Right lobe of liver (tissue), 6 donors: ENCODE measurements around the gene ASAP2. TPM values are rescaled to one million over a fixed set of nuclear protein-coding genes. Genes with fewer than 3 reads are reported as not detected.

Experiments
- ATAC-seq, 4 donors: fragments of 200-7000 bp; cut with Tn5 transposase; one replicate each; pipeline ENCODE4 v1.9.1; 2020; ENCODE audit warnings: mild to moderate bottlenecking in 4 of 4, moderate library complexity in 4 of 4
- DNase-seq, 3 donors: peaks; one replicate each; pipeline ENCODE4 v3.0.0-alpha.2; 2020
- H3K27ac ChIP-seq, 3 donors: fragments of 200-600 bp; one replicate each; pipeline ENCODE4 v1.8.0; 2022
- H3K27me3 ChIP-seq, 2 donors: fragments of 200-600 bp; one replicate each; pipeline ENCODE4 v1.8.0; 2022
- H3K36me3 ChIP-seq, 4 donors: fragments of 200-600 bp; sonication (generic) in 1 of 4; one replicate each; pipeline versions ENCODE4 v1.5.1 to v1.8.0; 2017 to 2022; ENCODE audit warnings: control low read depth in 1 of 4
- H3K4me1 ChIP-seq, 4 donors: fragments of 200-600 bp; sonication (generic) in 1 of 4; one replicate each; pipeline versions ENCODE4 v1.5.1 to v1.8.0; 2017 to 2022; ENCODE audit warnings: control low read depth in 1 of 4
- H3K4me3 ChIP-seq, 3 donors: fragments of 200-600 bp; one replicate each; pipeline ENCODE4 v1.8.0; 2022
- H3K9me3 ChIP-seq, 4 donors: fragments of 200-600 bp; sonication (generic) in 1 of 4; one replicate each; pipeline versions ENCODE4 v1.5.1 to v1.8.0; 2017 to 2022; ENCODE audit warnings: control low read depth in 1 of 4
- POLR2A ChIP-seq: fragments of 450-650 bp; IDR thresholded peaks from one replicate; pipeline ENCODE4 v1.6.1; 2017; ENCODE audit warnings: antibody characterized with exemption, mild to moderate bottlenecking
- WGBS: methylation state at CpG from one replicate; pipeline ENCODE4 v1.1.6; 2018; ENCODE audit warnings: low coverage, low lambda C conversion rate; ENCODE audit not compliant: insufficient coverage; ENCODE audit errors: missing lambda C conversion rate; 5-methylcytosine and 5-hydroxymethylcytosine counted together
- intact Hi-C, 2 donors: fragments of 100-400 bp; cut with DNase I; formaldehyde crosslinking; loops; one replicate each; pipeline versions ENCODE4 v1.11.2 to v1.14.1; 2022
- total RNA-seq, 6 experiments: library from RNA; depleted of rRNA in 2 of 6; stranded (reverse); fragments of >200 nt in 2 of 6; fragmentation: NEBNext Ultra II Directional in 3 of 6; extraction: Animal tissue kit (Norgen Biotek cat#: 25700) in 3 of 6; gene quantifications; one replicate each; pipeline versions ENCODE4 v1.1.0 to v1.2.4, GENCODE V29; 2016 to 2023
- TF ChIP-seq, protein P1 (sequence below), 4 donors: fragments of 200-600 bp in 3 of 4; fragments of 450-650 bp in 1 of 4; IDR thresholded peaks; one replicate each; pipeline versions ENCODE4 v1.5.1 to v1.8.0; 2016 to 2022; ENCODE audit warnings: antibody characterized with exemption in 4 of 4, mild to moderate bottlenecking in 2 of 4
- donor health status: DM: no; HTN: yes; CAD: no.
- donor health status: DM: no; HTN: no; CAD: no.
- donor health status: DM: no; HTN: no; CAD: no.
- donor health status: DM: no; HTN: yes; CAD: no.
- donor health status: DM: no; HTN: yes; CAD: no.

Gene ASAP2
- total RNA-seq, 6 experiments from 2014 or later: 2.4 to 5.2 (median 3.9) TPM

DNA sequence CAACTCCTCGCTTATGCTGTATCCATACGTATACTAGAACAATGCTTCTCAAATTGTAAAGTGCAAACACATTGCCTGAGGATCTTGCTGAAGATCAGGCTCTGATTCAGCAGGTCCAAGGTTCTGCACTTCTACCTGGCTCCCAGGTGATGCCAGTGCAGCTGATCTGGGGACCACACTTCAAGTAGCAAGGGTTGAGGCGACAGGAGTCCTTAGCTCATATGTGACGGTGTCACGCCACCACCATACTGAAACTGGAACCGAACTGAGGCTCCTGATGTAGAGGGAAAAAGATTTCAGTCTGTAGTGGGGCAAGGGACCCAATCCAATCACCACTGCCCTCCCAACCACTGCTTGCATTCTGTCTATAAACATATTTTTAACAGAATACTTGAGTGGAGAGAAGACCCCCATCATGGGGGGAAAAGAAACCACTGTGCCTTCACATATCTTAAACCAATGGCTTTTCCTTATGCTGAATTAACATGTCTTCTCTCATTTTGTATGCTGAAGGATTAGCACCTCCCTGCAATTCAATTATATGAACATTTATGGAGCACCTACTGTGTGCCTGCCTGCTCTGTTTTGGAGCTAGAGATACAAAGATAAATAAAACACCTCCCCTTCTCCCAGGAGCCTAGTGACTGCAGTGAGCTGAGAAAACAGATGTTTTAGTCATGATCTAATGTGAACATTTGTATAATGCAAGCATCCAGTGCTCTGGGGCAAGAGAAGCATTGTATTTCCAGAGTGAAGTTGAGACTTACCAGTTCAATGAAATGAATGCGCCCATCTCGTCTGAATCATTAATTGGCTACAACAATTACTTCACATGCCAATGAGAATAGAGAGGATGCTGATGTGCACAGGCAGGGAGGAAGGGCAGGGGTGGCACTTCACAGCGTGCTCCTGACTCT, 6.6 kb upstream of the ASAP2 start:
- ATAC-seq (no peak), DNase-seq (no peak)
- intact Hi-C loops: loop anchor here (10.0 kb wide), 2 partner anchors 125 to 135 kb away; no protein-coding TSS in a partner anchor
- Histone ChIP-seq H3K36me3 (no peaks in the 10 kb centered on the region), H3K27me3 (no peaks in the 10 kb centered on the region), H3K9me3 (no peaks in the 10 kb centered on the region), H3K4me1 (peaks cover 0 to 3% (median 0%) of the 10 kb centered on the region in 4 donors), H3K27ac (no peak overlapping the region), H3K4me3 (no peak overlapping the region)
- no peak for TF ChIP-seq POLR2A
- TF ChIP-seq, protein P1, sequence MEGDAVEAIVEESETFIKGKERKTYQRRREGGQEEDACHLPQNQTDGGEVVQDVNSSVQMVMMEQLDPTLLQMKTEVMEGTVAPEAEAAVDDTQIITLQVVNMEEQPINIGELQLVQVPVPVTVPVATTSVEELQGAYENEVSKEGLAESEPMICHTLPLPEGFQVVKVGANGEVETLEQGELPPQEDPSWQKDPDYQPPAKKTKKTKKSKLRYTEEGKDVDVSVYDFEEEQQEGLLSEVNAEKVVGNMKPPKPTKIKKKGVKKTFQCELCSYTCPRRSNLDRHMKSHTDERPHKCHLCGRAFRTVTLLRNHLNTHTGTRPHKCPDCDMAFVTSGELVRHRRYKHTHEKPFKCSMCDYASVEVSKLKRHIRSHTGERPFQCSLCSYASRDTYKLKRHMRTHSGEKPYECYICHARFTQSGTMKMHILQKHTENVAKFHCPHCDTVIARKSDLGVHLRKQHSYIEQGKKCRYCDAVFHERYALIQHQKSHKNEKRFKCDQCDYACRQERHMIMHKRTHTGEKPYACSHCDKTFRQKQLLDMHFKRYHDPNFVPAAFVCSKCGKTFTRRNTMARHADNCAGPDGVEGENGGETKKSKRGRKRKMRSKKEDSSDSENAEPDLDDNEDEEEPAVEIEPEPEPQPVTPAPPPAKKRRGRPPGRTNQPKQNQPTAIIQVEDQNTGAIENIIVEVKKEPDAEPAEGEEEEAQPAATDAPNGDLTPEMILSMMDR (IDR thresholded peaks at IDR 0.05): no peak
- 80% methylated on average over 8 of the region's 9 CpGs for WGBS

DNA sequence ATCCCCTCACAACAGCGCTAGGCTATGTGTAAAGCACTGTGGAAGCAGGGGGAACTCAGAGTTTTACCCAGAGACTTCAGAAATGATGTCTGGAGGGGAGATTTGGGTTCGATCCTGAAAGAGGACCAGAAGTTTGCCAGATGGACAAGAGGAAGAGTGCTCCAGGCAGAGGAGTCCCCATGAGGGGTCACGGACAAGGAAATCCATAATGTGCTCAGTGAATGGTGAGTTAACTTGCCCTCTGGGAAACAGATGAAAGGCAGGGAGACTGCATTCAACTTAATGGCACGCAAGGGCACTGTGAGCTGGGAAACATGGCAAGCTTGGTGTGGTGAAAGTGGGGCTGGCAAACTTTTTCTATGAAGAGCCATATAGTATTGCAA, 6.0 kb upstream of the ASAP2 start:
- WGBS: 67% methylated on average over 4 of the region's 4 CpGs
- Histone ChIP-seq H3K4me1 (peaks cover 0 to 10% (median under 1%) of the 10 kb centered on the region in 4 donors), H3K27ac (no peak overlapping the region), H3K9me3 (no peaks in the 10 kb centered on the region), H3K36me3 (no peaks in the 10 kb centered on the region), H3K27me3 (no peaks in the 10 kb centered on the region), H3K4me3 (no peak overlapping the region)
- DNase-seq: no peak
- TF ChIP-seq, protein P1 (IDR thresholded peaks at IDR 0.05): no peak
- TF ChIP-seq POLR2A: no peak
- intact Hi-C loops: loop anchor here in 1 of 2 donors (10.0 kb wide), 1 partner anchor 134 kb away; no protein-coding TSS in a partner anchor
- ATAC-seq: no peak

DNA sequence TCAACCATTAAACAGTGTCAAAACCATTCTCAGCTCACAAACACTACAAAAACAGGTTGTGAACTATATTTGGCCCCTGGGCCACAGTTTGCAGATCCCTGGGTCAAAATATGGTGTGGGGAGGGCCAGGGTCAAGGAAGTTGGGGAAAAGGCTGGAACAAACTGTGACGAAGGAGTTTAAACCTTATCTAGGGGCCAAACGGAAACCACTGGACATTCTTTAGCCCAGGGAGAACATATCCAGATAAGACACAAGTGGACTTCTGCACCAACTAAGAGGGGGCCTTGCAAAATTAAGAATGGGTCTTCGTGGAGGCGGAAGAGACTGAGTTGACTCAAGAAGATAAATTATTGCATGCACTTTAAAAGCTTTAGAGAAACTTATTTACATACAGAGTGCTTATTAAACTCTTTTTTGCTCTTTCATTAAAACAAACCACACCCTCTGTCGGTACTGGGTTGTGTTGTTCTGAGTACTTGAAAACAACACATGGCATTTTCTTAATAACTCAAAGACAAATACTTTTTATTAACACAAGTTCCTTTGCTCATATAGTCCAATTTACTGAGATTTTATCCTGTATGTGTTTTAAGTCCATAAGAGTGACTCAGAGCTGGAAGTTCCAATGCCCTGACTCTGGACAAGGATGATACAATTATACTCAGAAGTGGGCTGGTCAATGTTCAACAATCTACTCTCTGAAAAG, 5.3 kb upstream of the ASAP2 start:
- no peaks in the 10 kb centered on the region for H3K9me3 ChIP-seq
- no peaks in the 10 kb centered on the region for H3K36me3 ChIP-seq
- ATAC-seq (peak; percentile 40 to 81 (median 46)), DNase-seq (no peak)
- H3K27ac ChIP-seq: no peak overlapping the region
- no peak overlapping the region for H3K4me3 ChIP-seq
- H3K4me1 ChIP-seq: peaks cover 0 to 14% (median 3%) of the 10 kb centered on the region in 4 donors
- WGBS: 57% methylated on average over 5 of the region's 5 CpGs
- intact Hi-C loops: loop anchor here in 1 of 2 donors (10.0 kb wide), 1 partner anchor 133 kb away; no protein-coding TSS in a partner anchor
- no peak for TF ChIP-seq POLR2A
- TF ChIP-seq, protein P1 (IDR thresholded peaks at IDR 0.05): no peak
- no peaks in the 10 kb centered on the region for H3K27me3 ChIP-seq

DNA sequence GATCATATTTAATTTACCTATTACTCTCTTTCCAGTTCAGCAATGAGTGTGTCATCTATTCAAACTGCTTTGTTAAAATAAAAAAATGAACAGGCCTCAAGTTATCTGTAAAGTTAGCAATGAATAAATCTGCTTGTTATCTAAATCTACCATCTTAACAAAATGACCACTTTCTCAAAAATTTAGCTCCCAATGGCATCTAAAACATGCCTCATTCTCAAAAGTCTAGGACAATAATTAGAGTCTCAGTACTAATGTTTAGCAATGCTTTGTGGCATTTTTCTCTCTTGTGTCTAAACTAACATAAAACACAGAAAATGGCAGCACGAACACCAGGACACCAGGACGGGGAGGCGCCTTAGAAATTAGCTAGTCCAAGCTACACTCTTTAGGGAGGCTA, 3.6 kb upstream of the ASAP2 start:
- H3K9me3 ChIP-seq: no peaks in the 10 kb centered on the region

More for the DNA sequence above, 3.6 kb upstream of the ASAP2 start:
- TF ChIP-seq, protein P1 (IDR thresholded peaks at IDR 0.05): no peak
- no peak for TF ChIP-seq POLR2A
- Histone ChIP-seq H3K27ac (no peak overlapping the region), H3K27me3 (no peaks in the 10 kb centered on the region), H3K4me1 (peaks cover 0 to 14% (median 3%) of the 10 kb centered on the region in 4 donors), H3K36me3 (no peaks in the 10 kb centered on the region), H3K4me3 (no peak overlapping the region)
- WGBS: 92% methylated on average over 3 of the region's 3 CpGs
- no peak for DNase-seq
- intact Hi-C loops: loop anchor here in 1 of 2 donors (10.0 kb wide), 1 partner anchor 132 kb away; no protein-coding TSS in a partner anchor
- no peak for ATAC-seq
